ENCODE measurements around the gene SKIL. TPM values are rescaled to one million over a fixed set of nuclear protein-coding genes. Genes with fewer than 3 reads are reported as not detected.
A peak's percentile ranks its signal among the peaks of the same experiment; 100 is the strongest.

SKIL gene
- total RNA-seq, 1 experiment from 2014 or later, result 34.7 TPM

GRCh38 chr3:170344971-170345370 is 12.5 kb upstream of the SKIL start:
- TF ChIP-seq CTCF (IDR thresholded peaks at IDR 0.05; ENCODE audit: unreplicated experiment), result no peak
- no peak overlapping the region for H3K27ac Mint-ChIP-seq (ENCODE audit: low read depth, unreplicated experiment)
- H3K36me3 Mint-ChIP-seq (ENCODE audit: insufficient read depth, unreplicated experiment), result no peaks in the 10 kb centered on the region

GRCh38 chr3:170346481-170347392 is 10.8 kb upstream of the SKIL start:
- TF ChIP-seq CTCF (IDR thresholded peaks at IDR 0.05; ENCODE audit: unreplicated experiment), result no peak
- no TSS peak for BruUV-seq (replicated peaks)
- Mint-ChIP-seq H3K9me3 (ENCODE audit: unreplicated experiment) (no peaks in the 10 kb centered on the region), H3K27ac (ENCODE audit: low read depth, unreplicated experiment) (no peak overlapping the region), H3K27me3 (ENCODE audit: insufficient read depth, unreplicated experiment) (no peaks in the 10 kb centered on the region), H3K36me3 (ENCODE audit: insufficient read depth, unreplicated experiment) (no peaks in the 10 kb centered on the region), H3K4me1 (ENCODE audit: insufficient read depth, unreplicated experiment) (no peaks in the 10 kb centered on the region), H3K4me3 (ENCODE audit: unreplicated experiment) (no peak overlapping the region)
- ChIA-PET CTCF (no interaction called here), POLR2A (interaction anchor here (1.1 to 2.9 kb wide), 2 partner anchors 10 to 45 kb away, joined by 3 to 9 read pairs; partner anchors contain the start of gene SKIL)
- peak; percentile 35 for DNase-seq (ENCODE audit: unreplicated experiment)
- intact Hi-C loops (cut with micrococcal nuclease), result no loop called here

More at GRCh38 chr3:170344971-170345370, 12.5 kb upstream of the SKIL start:
- no peak overlapping the region for H3K4me3 Mint-ChIP-seq (ENCODE audit: unreplicated experiment)
- H3K27me3 Mint-ChIP-seq (ENCODE audit: insufficient read depth, unreplicated experiment), result no peaks in the 10 kb centered on the region
- no peaks in the 10 kb centered on the region for H3K9me3 Mint-ChIP-seq (ENCODE audit: unreplicated experiment)
- POLR2A ChIA-PET, result interaction anchor here (2.9 kb wide), 1 partner anchor 12 kb away, joined by 9 read pairs; the partner anchor contains the start of gene SKIL
- DNase-seq (ENCODE audit: unreplicated experiment), result no peak
- no TSS peak for BruUV-seq (replicated peaks)
- intact Hi-C loops (cut with micrococcal nuclease), result no loop called here
- H3K4me1 Mint-ChIP-seq (ENCODE audit: insufficient read depth, unreplicated experiment), result no peaks in the 10 kb centered on the region
- CTCF ChIA-PET, result interaction anchor here (0.6 to 1.1 kb wide), 4 partner anchors 12 to 509 kb away, joined by 3 to 4 read pairs (median 4); no protein-coding TSS in a partner anchor

GRCh38 chr3:170350515-170351413 is 6.8 kb upstream of the SKIL start:
- DNase-seq (ENCODE audit: unreplicated experiment), result no peak
- H3K4me3 Mint-ChIP-seq (ENCODE audit: unreplicated experiment), result no peak overlapping the region
- BruUV-seq (replicated peaks), result no TSS peak
- intact Hi-C loops (cut with micrococcal nuclease), result no loop called here
- H3K36me3 Mint-ChIP-seq (ENCODE audit: insufficient read depth, unreplicated experiment), result no peaks in the 10 kb centered on the region
- no peaks in the 10 kb centered on the region for H3K27me3 Mint-ChIP-seq (ENCODE audit: insufficient read depth, unreplicated experiment)
- H3K27ac Mint-ChIP-seq (ENCODE audit: low read depth, unreplicated experiment), result no peak overlapping the region
- no peak for TF ChIP-seq CTCF (IDR thresholded peaks at IDR 0.05; ENCODE audit: unreplicated experiment)
- H3K9me3 Mint-ChIP-seq (ENCODE audit: unreplicated experiment), result no peaks in the 10 kb centered on the region
- H3K4me1 Mint-ChIP-seq (ENCODE audit: insufficient read depth, unreplicated experiment), result peaks cover 4% of the 10 kb centered on the region
- ChIA-PET CTCF (interaction anchor here (0.6 to 0.7 kb wide), 2 partner anchors 61 to 459 kb away, joined by 3 read pairs; no protein-coding TSS in a partner anchor), POLR2A (interaction anchor here (0.5 kb wide), 1 partner anchor 1097 kb away, joined by 3 read pairs; no protein-coding TSS in a partner anchor)
